GM12891 (cell line): Measurements from ENCODE around the gene ASMTL.
"Not testable (repeated sequence)": the region's sequence is repeated elsewhere in the genome, so short reads cannot be mapped to it uniquely, and the experiment has no call there.

Experiments used
- DNase-seq: peaks from one replicate; pipeline ENCODE4 v3.0.0; 2011; ENCODE audit warnings: low spot score; ENCODE audit not compliant: insufficient read length
- FAIRE-seq: peaks from 2 replicates; lab custom pipeline; 2011; peaks lifted over from hg19 to GRCh38; lab: Jason Lieb, UNC
- PAX5 ChIP-seq: IDR thresholded peaks from 2 replicates; pipeline ENCODE4 v1.6.1; 2011; ENCODE audit warnings: low read length, moderate library complexity, mild to moderate bottlenecking; ENCODE audit not compliant: insufficient read depth, severe bottlenecking
- POLR2A ChIP-seq: IDR thresholded peaks from 2 replicates; pipeline ENCODE4 v1.6.1; 2011; ENCODE audit warnings: low read depth, low read length, control low read depth
- POLR2AphosphoS5 ChIP-seq: IDR thresholded peaks from 2 replicates; pipeline ENCODE4 v1.6.1; 2011; ENCODE audit warnings: low read depth, low read length, control low read depth
- POU2F2 ChIP-seq: IDR thresholded peaks from 2 replicates; pipeline ENCODE4 v1.6.1; 2011; ENCODE audit warnings: low read depth, mild to moderate bottlenecking, control low read depth, low read length, moderate library complexity
- SPI1 ChIP-seq: IDR thresholded peaks from 2 replicates; pipeline ENCODE4 v1.6.1; 2011; ENCODE audit warnings: low read depth, low read length, control low read depth
- TAF1 ChIP-seq: IDR thresholded peaks from 2 replicates; pipeline ENCODE4 v1.6.1; 2011; ENCODE audit warnings: low read depth, low read length, control low read depth

ASMTL gene

DNA sequence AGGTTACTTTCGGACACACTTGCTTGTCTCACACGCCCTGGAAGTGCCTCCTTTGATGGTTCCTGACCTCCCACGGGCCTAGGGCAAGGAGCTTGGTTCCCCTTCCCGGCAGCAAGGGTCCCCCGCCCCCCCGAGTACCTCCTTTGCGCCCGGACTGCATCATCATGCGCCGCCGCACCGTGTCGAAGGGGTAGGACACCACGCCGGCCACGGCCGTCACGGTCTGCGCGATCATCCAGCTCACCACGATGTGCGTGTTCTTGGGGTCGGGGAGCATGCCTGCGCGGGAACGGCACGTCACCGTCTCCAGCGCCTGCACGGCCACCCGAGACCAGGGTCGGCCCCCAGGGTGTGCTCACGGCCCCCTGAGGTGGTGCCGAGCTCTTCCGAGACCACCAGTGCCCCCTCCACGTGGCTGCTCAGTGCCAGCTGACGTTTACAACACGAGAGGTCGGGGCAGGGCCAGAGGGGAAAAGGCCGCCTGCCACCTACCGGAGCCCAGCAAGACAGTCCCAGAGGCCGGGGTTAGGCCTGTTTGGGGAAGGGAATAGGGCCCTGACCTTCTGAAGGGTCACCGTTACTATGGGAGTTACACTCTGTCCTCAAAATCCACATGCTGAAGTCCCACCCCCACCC is 65.5 kb downstream of the ASMTL start:
- FAIRE-seq (no peak), DNase-seq (no peak)
- TF ChIP-seq POLR2A (no peak), POLR2AphosphoS5 (no peak; the same call in 1 of the 2 replicates), SPI1 (no peak), PAX5 (no peak)

GRCh38 chrX:1386338-1387127 is 66.2 kb downstream of the ASMTL start:
- FAIRE-seq, result no peak
- DNase-seq, result no peak
- TF ChIP-seq SPI1, result no peak
- TF ChIP-seq POLR2A, result no peak
- TF ChIP-seq POU2F2, result no peak
- no peak for TF ChIP-seq TAF1
- no peak for TF ChIP-seq POLR2AphosphoS5
- no peak for TF ChIP-seq PAX5

DNA sequence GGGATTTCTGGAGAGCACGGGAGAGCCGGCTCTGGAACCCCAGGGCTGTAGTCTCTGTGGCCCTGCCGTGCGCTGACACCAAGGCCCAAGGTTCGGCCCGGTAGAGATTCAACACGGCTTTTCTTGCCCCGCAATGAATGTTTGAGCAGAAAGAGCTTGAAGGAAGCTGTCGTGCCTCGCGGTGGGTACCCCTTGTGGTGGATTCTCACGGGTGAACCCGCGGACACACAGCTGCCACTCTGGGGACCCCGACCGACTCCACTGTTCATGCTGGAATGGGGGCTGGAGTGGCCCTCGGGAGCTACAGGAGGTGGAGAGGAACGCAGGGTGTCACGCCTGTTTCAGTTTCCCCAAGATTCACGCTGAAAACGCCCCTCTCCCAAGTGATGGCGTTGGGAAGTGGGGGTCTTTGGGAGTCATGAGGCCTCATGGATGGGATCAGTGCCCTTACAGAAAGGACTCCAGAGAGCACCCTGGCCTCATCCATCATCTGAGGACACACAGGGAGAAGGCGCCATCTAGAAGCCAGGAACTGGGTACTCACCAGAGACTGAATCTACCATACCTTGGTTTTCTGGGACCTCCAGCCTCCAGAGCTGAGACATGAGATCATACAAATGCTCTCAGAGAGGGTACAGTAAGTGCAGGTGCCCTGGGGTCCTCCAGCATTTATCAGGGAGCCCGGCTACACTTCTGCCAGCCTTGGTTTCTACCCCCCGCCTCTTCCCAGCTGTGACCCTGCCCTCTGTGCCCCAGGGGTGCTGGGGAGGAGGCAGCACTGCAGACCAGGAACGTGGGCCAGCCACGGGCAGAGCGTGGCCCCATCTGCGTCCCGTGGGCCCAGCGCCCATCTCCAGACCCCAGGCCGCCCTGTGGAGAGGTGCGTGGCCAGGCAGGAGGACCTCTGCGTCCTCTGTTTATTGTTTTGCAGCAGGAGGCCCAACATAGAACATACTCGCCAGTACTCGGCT is 67.2 kb downstream of the ASMTL start:
- TF ChIP-seq TAF1 (no peak), POLR2A (peak; percentile 32; the same call in 1 of the 2 replicates), POLR2AphosphoS5 (peak; percentile 50; the same call in 1 of the 2 replicates)
- no peak for DNase-seq
- FAIRE-seq, result no peak

DNA sequence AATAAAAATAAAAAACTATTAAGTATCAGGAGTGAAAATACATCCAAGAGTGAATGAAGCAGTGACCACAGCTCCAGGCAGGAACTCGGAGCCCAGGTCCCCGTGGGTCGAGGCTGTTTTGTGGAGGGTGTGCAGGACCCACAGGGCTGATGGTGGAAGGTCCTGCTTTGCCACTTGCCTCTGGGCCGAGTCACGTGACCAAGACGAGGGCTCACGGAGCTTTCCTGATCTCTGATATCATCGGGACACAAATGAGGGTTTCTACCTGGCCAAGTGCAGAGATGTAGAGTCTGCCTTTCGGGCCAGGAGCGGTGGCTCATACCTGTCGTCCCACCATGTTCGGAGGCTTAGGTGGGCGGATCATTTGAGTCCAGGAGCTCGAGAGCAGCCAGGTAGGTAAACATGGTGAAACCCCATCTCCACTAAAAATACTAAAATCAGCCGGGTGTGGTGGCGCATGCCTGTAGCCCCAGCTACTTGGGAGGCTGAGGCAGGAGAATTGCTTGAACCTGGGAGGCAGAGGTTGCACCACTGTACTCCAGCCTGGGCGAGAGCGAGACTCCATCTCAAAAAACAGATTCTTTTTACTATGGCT is 68.0 kb downstream of the ASMTL start:
- TF ChIP-seq TAF1 (no peak), POLR2AphosphoS5 (peak; percentile 73; the same call in 1 of the 2 replicates), POU2F2 (peak; percentile 35; the same call in 1 of the 2 replicates)
- FAIRE-seq (no peak), DNase-seq (no peak)

GRCh38 chrX:1380672-1381233 is 72.0 kb downstream of the ASMTL start:
- TF ChIP-seq POLR2AphosphoS5 (peak; percentile 53; the same call in 1 of the 2 replicates), PAX5 (no peak), POLR2A (peak; percentile 79; the same call in 1 of the 2 replicates)
- FAIRE-seq (no peak), DNase-seq (no peak)

DNA sequence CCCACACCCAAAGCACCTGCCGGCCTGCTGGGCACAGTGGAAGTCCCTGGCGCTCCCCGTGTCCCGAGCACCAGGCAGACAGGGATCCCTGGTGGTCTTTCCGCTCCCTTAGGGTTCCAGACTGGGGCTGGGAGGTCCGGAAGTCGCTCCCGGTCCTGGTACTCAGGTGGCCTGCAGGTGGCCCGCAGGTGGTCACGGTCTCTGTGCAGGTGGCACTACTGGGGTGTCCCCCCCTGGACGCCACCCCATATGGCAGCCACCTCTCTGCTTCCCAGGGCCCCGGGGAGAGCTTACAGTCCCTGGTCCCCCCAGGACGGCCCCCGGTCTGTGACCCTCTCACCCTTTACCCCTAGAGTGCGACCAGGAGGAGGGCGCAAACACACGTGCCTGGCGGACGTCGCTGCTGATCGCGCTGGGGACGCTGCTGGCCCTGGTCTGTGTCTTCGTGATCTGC is 74.4 kb downstream of the ASMTL start:
- FAIRE-seq (no peak), DNase-seq (no peak)
- TF ChIP-seq POU2F2 (0 out of 2 replicates have a peak, but pooled peaks have one; percentile 2), POLR2AphosphoS5 (peak; percentile 84), TAF1 (no peak), POLR2A (peak; percentile 63; the same call in 1 of the 2 replicates), PAX5 (no peak), SPI1 (no peak)

GRCh38 chrX:1368385-1368698 is 84.4 kb downstream of the ASMTL start:
- FAIRE-seq, result no peak
- DNase-seq, result no peak
- no peak for TF ChIP-seq TAF1
- TF ChIP-seq PAX5, result no peak
- no peak for TF ChIP-seq POLR2A
- no peak for TF ChIP-seq POU2F2
- no peak for TF ChIP-seq POLR2AphosphoS5
- TF ChIP-seq SPI1, result no peak

DNA sequence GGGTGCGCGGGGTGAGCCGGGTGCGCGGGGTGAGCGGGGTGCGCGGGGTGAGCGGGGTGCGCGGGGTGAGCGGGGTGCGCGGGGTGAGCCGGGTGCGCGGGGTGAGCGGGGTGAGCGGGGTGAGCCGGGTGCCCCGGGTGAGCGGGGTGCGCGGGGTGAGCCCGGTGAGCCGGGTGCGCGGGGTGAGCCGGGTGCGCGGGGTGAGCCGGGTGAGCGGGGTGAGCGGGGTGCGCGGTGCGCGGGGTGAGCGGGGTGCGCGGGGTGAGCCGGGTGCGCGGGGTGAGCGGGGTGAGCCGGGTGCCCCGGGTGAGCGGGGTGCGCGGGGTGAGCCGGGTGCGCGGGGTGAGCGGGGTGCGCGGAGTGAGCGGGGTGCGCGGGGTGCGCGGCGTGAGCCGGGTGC is 86.3 kb downstream of the ASMTL start:
- DNase-seq, FAIRE-seq: not testable (repeated sequence)

DNA sequence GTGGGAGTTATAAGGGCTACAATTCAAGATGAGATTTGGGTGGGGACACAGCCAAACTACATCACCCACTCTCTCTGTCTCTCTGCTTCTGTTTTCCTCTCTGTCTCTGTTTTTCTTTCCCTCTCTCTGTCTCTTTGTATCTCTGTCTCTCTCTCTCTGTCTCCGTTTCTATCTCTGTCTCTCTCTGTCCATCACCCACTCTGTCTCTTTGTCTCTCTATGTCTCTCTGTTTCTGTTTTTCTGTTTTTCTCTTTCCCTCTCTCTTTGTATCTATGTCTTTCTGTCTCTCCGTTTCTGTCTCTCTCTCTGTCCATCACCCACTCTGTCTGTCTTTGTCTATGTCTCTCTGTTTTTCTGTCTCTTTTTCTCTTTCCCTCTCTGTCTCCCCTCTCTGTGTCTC is 90.8 kb downstream of the ASMTL start:
- FAIRE-seq, result no peak
- no peak for TF ChIP-seq POLR2A
- TF ChIP-seq TAF1, result no peak
- TF ChIP-seq PAX5, result no peak
- TF ChIP-seq SPI1, result no peak
- no peak for TF ChIP-seq POLR2AphosphoS5
- no peak for TF ChIP-seq POU2F2

GRCh38 chrX:1361275-1361674 is 91.4 kb downstream of the ASMTL start:
- DNase-seq, result no peak
- TF ChIP-seq POLR2AphosphoS5 (no peak), SPI1 (no peak), PAX5 (no peak), TAF1 (no peak), POLR2A (no peak), POU2F2 (no peak)
- FAIRE-seq, result no peak

More for the DNA sequence above, 90.8 kb downstream of the ASMTL start:
- DNase-seq, result no peak
